ENCODE data around the gene DNAJC12. TPM values are rescaled to one million over a fixed set of nuclear protein-coding genes. Genes with fewer than 3 reads are reported as not detected.
"Not testable (repeated sequence)": the region's sequence is repeated elsewhere in the genome, so short reads cannot be mapped to it uniquely, and the experiment has no call there.

The DNAJC12 gene
- total RNA-seq, 1 donor from 2014 or later, result 8.2 TPM

DNA sequence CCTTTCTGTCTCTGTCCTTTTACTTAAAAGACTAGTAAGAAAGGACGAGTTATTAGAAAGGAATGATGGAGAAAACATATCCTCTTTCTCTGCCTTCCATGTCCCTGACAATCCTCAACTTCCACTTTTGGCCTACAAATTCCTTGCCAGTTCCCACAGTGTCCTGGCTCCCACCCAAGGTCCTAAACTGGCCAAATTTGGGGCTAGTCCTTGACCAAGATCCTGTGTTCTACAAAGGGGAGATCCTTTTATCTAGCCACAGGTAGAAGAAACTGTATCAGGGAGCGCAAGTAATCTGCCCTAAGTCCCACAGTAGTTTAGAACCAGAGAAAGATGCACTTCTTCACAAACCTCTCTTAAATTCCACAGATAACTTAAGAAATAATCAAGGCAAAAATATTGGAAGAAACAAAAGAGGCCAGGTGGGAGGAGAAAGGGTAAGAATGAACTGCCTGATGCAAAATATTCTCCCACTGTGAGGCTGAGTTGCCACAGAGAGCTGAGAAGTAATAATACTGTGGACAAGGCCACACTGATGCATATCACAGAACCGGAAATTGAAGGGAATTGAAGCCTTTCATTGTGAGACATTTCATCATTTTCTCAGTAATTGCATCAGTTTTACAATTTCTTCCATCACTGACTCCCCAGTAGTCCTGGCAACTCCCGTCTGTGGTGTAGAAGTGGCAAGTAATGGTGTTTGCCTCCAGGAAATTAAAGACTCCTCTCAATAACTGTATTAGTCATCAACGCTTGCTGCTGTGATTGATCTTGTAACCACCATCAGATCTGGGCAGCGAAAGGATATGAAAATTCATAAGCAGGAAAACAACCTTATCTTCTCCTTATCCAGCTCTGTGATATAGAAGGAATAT lies 47.2 kb downstream of the DNAJC12 start:
- DNase-seq, result no peak

DNA sequence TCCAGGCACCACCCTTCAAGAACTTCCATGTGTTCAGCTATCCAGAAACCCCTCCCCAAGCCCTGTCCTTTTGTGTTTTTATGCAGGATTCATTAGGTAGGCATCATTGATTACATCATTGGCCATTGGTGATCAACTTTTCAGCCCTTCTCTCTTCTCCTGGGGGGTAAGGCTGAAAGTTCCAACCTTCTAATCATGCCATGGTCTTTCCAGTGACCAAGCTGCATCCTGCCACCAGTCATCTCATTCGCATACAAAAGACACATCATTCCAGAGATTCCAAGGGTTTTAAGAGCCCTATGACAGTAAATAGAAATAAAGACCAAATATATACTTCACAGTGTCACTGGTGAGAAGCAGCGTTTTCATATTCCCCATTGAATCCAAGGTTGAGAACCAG lies 48.2 kb downstream of the DNAJC12 start:
- DNase-seq, result no peak

DNA sequence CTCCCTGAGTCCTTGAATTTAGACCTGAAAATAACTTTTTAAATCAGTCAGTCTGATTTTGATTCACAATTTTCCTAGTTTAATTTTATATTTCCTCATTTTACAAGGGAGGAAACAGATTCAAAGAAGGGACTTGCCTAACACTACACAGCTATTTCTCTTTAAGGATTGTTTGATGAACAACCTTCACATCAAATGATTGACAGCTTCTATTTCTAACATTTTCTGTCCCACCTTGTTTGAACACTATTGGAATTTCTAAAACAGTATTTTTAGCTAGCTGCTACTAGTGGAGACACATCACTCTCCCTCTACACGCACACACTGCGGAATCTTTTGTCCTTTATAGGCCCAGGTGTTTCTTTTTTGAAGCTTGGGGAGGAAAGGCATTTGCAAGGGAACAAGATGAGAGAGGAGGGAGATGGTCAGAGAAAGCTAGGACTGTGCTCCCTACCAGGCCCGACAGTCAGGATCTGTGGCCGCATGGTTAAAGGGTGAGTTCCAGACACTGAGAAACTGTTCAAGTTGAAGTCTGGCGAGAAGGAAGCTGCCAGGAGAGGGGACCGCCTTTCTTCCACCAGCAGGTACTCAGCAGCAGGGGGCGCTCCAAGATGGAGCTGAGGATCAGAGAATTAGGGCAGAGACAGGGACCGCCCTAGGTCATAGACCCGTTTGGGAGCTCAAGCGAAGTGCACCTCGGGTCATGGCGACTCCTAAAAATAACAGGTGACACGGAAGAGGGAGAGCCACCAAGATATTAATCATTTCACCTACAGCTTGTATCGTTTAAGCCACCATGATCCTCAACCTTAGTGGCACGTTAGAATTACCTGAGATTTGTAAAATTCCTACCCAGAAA lies 49.7 kb downstream of the DNAJC12 start:
- DNase-seq, result peak; percentile 27

DNA sequence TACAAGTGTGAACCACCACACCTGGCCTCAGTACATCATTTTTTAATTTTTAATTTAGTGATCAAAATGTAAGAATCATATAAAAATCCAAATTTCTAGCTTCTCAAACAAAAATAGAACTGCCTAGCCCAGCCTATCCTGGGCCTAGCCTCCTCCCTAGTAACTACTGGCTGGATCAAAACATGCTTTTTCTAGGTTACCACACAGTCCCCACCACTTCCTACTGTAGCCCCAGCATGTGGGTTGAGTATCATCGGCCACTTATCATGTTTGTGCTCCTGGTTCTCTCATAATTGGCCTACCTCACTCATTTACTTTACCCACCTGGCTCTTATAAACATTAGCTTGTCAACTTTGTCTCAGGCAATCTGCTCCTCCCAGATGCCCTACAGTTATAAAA lies 52.9 kb downstream of the DNAJC12 start:
- no peak for DNase-seq

DNA sequence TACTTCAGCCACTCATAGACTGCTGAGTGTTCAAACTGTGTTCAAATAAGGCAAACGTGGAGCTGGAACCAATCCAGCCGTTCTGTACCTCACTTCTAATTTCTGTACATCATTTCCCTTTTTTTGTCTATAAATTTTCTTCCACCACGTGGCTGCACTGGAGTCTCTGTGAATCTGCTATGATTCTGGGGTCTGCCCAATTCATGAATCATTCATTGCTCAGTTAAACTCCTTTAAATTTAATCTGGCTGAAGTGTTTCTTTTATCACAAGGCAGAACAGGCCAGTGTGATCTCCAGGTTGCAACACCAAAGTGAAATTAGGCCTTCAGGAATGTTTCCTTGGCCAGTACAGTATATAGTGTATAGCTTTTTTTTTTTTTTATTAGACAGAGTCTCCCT lies 53.5 kb downstream of the DNAJC12 start:
- DNase-seq, result no peak

DNA sequence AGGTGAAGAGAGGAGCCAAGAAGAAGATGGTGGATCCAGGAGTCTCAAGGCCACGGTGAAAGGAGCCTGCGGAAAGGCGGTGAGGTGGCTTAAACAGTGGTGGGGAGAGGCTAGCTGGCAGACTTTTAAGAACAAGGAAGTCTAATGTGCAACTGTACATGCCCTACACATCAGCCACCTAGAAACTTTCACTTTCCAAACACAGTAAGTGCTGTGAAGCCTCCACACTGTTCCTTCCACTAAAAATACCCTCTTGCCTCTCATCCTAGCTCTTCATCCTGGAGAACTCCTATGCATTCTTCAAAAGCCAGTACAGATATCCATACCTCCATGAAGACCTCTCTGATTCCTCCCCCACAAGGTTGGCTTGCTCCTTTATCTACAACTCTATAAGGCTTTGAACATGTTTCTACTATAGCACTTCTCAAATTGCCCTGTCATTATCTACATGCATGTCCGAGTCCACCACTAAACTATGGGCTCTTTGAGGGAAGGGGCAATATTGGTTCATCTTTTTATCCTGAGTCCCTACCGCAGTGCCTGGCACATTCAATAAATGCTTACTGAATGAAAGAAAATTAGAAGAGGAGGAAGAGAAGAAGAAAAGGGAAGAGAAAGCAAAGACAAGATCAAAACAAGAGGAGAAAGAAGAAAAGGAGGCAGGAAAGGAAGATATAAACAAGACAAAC lies 54.2 kb downstream of the DNAJC12 start:
- DNase-seq, result no peak

DNA sequence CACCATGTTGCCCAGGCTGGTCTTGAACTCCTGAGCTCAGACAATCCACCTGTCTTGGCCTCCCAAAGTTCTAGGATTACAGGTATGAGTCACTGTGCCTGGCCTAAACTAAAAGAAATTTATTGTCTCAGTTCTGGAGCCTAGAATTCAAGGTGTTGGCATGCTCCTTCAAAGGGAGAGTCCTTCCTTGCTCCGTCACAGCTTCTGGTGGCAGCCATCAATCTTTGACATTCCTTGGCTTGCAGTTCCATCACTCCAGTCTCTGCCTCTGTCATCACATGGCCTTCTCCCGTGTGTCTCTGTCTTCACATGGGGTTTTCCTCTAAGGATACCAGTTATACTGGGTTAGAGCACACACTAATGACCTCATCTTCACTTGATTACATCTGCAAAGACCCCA lies 55.5 kb downstream of the DNAJC12 start:
- DNase-seq, result no peak

DNA sequence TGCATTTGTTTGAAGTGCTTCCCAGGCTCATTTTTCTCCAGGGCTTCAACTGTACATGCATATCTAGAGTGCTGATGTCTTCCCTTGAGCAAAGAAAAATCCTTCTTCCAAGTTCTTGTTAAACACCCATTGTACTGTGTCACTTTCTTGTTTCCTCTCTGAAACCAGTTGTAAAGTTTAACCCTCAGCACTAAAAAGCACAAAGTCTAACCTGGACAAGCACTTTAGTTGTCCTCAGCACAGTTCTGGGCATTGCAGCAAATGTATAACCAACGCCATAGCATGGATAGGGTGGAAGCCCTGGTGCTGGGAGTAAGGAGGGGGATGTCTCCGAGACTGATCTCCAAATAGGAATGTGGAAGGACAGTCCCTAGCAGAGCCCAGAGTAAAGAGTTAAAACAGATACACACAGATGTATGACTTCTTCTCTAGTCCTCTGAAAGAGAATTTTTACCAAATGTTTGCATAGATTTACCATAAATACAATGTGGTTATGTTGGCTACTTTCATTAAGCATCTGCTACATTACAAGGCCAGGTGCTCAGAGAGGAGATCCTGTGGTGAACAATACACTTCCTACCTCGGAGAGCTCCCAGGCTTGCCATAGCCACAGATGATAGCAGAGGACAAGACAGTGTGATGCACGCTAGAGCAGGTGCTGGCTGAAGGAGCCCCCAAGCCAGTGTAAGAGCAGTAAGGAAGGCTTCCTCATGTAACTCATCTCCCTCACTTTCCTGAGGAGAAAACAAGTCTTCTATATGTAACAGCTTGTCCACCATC lies 57.0 kb downstream of the DNAJC12 start:
- no peak for DNase-seq

DNA sequence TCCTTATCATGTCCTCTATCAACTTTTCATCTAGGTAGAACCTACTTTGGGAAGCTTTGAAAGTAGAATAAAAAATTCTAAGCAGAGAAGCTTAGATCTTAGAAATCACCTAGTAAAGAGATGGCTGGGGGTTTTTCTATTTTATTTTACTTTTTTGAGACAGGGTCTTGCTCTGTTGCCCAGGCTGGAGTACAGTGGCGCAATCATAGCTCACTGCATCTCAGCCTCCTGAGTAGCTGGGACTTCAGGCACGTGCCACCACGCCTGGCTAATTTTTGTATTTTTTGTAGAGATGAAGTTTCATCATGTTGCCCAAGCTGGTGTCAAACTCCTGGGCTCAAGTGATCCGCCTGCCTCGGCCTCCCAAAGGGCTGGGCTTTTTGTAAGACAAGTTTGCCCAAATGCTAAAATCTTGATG lies 57.8 kb downstream of the DNAJC12 start:
- not testable (repeated sequence) for DNase-seq

DNA sequence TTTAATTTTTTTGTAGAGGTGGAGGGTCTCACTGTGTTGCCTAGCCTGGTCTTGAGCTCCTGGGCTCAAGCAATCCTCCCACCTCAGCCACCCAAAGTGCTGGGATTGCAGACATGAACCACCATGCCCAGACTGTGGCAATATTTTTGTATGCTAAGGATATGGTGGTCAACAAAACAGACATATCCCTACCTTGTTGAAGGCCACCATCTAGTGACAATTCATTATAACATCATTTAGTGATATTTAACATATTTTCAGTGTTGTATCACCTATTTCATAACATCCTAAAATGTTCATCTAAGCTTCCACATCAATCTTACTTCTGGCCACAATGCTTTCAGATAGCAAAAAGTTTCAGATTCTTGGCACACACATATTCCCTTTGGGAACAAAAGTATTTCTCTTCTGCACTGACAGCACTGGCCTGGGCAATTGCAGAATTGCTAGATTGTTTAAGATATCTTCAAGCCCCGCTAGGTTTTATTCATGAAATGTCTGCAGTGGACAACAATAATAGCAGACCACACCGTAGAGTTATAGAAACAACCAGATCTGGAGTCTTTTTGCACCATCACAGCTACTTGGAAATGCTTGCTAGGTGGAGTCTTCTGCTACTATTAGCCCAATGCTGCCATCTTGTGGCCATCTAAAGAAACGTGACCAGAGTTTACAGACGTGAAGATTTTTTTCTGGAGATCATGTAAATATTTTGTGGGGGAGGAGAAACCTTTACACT lies 58.4 kb downstream of the DNAJC12 start:
- peak; percentile 91 for DNase-seq

DNA sequence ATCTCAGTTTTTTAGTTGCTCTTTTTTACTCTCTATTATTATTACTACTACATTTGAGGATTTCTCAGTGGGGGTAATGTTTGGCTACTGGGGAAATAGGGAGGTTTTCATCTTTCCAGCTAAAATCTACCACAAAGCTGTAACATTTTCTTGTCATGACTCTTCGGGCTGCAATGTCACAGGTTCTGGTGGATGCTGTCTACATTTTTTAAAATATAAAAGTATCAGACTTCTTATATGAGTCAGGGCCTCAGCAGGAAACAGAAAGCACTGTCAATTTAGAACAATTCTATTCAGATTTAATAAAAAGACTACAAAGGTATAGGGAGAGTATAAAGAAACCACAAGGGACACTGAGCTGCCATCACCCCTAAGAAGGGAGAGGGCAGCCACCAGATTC lies 61.6 kb downstream of the DNAJC12 start:
- DNase-seq, result no peak

DNA sequence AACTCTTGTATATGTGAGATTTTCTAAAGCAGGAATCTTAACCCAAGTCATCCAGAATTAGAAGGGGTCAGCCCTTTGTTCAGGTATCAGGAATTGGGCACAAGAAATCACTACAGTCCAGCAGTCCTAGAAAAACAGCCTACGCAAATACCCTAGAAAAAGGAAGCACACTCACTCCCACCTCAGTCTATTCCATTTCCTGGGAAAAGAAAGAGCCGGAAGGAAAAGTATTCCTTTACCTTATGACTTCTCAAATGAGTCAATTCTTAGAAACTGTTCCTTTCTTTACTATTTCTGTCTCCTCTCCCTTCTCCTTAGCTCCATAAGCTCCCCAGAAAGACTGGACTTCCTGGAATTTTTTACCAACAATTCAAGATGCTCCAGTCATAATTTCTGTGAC lies 62.7 kb downstream of the DNAJC12 start:
- DNase-seq, result no peak

DNA sequence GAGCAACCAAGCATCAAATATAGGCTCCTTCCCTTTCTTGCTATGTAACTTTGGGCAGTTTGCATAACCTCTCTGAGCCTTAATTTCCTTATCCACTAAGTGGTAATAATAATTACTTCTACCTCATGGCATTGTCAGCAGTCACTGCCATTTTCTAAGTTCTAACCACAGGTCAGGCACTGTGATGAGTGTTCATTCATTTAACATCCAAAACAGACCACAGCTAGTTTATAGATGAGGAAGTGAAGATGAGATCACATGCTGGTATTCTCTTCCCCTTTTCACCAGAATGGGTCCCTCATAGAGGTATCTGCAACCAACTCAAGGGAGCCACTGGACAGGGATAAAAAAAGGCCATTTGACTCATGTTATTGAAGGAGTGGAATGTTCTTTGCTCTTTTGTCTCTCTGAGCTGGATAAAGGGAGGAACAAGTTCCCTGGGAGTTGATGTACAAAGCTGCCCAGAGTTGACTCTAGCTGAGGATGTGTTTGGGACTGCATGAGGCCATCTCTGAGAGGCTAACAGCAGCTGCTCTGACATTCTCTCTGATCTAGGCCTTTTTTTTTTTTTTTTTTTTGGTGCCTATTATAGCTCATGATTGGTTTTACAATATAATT lies 65.0 kb downstream of the DNAJC12 start:
- no peak for DNase-seq

DNA sequence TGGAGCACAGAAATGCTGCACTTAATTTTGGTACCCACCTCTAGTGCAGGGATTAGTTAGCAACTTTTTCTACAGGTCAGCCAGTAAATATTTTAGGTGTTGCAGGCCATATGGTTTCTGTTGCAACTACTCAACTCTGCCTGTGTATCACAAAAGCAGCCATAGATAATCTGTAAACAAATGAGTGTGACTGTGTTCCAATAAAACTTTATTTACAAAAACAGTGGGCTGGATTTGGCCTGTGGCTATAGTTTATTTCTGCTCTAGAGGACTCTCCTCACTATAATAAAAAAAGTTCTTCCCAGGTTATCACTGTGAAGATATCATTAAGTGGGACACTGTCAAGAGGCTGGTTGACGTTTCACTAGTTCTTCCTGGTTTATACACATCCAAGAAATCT lies 65.8 kb downstream of the DNAJC12 start:
- no peak for DNase-seq

DNA sequence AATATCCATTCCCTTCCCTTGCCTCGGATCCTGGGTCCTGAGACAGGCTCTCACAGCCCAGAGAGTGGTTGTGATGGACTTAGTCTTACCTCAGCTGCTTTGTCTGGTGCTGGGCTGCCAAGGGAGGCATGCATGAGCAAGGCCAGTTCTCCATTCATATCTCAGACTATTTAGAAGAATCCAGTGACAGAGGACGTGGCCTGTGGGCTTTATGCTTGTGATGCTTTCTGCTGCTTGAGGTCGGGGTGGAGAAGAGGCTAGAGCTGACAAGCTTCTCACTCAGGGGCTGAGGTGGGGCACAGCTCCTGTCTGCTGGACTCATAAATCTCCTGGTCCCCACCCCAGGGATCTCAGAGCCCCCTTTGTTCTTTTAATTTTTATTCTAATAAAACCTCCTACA lies 66.8 kb downstream of the DNAJC12 start:
- no peak for DNase-seq

DNA sequence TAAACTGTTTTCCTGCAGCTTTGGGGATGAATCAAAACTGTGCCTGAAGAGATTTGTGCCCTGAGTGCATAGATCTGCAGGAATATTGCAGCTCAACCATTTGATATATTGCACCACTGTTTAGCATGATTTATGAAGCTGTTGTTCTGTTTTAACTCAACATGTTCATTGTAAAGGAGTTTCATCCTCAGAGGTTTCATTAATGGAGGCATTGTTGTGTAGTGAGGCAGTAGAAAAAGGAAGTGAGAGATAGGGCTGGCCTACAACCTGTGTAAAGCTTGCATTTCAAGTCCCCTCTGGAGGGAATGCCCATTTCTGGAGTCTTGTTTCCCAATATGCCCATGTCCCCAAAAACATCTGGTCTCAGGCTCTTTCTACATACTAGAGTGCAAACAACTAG lies 67.5 kb downstream of the DNAJC12 start:
- DNase-seq, result no peak

DNA sequence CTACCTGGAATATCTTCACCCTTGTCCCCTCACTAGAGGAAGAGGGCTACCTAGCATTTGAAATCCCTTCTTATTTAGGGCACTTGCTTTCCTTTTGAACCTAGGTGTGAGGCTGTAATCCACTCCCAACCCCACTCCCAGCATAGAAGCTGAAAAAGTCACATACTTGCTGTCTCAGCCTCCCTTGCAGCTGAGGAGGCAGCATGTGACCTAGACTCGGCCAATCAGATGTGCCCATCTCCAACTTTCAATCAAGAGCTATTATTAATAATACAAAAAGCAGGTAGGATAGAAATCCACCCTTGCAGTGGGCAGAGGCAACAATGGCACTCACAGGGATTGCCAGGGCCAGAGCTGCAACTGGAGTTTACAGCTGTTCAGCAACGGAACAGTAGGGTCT lies 70.7 kb downstream of the DNAJC12 start:
- no peak for DNase-seq

DNA sequence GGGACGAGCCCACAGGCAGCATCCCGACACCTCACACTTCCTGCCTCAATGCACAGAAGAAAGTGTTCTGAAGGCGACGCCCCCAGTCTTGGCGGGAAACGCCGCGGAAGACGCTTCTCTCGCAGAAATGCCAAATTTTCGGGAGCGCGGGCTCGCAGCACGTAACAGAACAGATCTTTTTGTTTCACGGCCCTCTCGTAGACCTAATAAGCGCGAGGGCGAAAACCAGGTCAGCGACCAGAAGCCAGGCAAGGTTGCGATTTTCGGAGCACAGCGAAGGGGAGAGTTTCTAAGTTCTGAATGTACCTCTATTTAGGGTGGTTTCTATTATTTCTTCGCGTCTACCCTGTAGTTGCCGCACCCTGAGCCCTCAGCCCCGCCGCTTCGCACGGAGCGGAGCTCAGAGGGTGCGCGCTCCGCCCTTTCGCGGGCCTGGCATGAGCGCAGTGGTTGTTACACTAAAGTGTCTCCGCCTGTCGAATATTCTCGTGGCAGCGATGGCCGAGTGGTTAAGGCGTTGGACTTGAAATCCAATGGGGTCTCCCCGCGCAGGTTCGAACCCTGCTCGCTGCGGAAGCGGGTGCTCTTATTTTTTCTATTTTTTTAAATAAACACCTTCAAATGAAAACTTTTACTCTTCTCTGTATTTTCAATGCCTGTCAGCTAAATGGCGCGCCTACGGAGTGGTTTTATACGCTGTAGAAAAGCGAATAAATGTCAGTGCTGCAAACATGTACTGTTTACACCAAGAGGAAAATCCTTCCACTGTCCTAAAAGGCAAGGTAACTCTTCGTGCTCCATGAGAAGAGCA lies 73.8 kb downstream of the DNAJC12 start:
- peak; percentile 98 for DNase-seq

DNA sequence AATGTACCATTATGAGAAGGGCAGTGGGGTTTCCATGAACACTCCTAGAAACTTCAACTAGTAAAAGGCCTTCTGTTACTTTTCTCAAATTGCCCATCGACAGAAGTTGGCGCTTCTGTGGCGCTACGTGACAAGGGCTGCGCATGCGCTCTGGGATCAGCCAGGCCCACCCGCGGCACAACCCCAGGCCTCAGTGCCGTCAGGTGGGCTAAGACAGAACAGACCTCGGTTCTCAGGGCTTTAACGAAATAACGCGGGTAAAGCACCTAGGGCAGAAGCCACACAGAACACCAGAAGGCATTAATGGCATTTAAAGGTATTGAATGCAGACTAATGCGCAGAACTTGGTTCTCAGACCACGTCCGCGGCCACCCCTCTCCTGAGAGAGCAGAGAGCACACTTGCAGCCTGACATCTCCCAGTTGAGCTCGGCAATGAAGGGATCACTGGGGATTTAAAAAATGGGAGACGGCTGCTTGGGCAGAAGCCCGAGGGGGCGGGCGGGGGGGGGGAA lies 74.4 kb downstream of the DNAJC12 start:
- DNase-seq, result peak; percentile 93

DNA sequence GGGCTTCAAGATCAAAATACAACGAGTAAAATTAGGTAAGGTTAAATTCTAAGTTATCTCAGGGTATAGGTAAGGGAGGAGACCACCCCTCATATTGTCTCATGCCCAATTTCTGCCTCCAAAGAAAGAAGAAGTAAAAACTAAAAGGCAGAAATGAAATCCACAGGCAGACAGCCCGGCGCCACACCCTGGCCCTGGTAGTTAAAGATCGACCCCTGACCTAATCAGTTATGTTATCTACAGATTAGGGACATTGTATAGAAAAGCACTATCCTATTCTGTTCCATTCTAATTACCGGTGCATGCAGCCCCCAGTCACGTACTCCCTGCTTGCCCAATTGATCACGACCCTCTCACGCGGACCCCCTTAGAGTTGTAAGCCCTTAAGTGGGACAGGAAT lies 75.4 kb downstream of the DNAJC12 start:
- DNase-seq, result not testable (repeated sequence)

All from tongue (tissue), 2 donors.